Measurements from ENCODE around the gene MAD1L1.

Gene MAD1L1

DNA sequence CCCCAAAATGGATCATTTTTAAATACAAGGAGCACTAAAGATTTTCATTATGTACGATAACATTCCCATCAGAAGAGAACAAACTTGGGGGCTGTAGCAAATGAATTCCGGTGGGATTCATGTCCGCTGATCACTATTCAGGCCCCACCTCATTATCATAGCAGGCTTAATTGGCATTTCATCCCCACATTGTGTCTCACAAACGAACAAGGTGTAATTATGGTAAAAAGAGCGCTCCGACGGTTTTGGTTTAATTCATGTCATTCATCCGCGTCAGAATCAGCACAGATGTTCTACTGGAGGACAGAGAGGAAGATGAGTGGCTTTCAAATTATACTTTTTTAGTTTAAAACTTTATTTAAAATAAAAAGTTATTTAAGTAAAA is 124.7 kb downstream of the MAD1L1 start:
- DNase-seq (ENCODE audit: extremely low read depth in 1 of 2, low read depth in 1 of 2): no peak

DNA sequence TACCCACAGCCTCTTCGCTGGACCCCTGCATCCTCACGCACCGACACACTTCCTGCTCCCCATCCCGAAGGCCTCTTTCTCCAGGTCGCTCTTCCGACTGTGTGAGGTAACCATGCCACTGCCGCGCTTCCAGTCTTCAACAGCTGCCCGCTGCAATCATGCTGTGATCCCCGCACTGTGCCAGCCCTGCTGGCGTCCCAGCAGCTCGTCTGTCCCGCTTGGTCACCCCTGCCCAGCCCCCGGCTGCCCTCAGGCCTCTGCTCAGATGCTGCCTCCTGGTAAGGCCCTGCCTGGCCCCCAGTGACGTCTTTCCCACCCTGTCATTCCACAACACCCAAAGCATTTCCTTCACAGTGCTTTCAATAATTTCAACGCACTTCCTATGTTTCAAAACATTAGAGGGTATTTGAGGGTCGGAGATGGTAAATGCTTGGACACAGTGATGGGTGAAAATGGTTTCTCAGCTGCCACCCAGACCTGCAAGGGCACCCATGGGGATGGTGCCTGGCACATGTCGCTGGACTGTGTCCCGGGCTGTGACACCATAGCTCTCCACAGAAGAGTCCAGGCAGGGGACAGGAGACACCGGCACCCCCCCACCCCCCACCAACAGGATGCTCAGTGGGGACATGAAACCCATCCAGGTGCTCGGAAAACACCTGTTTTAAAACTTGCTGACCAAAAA is 125.2 kb downstream of the MAD1L1 start:
- DNase-seq (ENCODE audit: extremely low read depth in 1 of 2, low read depth in 1 of 2): no peak

- DNase-seq (ENCODE audit: extremely low read depth in 1 of 2, low read depth in 1 of 2): no peak
Observed at GRCh38 chr7:2106924-2107323, 125.8 kb downstream of the MAD1L1 start.

GRCh38 chr7:2106440-2106839 is 126.3 kb downstream of the MAD1L1 start:
- no peak for DNase-seq (ENCODE audit: extremely low read depth in 1 of 2, low read depth in 1 of 2)

- DNase-seq (ENCODE audit: extremely low read depth in 1 of 2, low read depth in 1 of 2): no peak
Observed at GRCh38 chr7:2105917-2106316, 126.8 kb downstream of the MAD1L1 start.

GRCh38 chr7:2105280-2105679 is 127.5 kb downstream of the MAD1L1 start:
- no peak for DNase-seq (ENCODE audit: extremely low read depth in 1 of 2, low read depth in 1 of 2)

GRCh38 chr7:2104716-2105115 is 128.0 kb downstream of the MAD1L1 start:
- no peak for DNase-seq (ENCODE audit: extremely low read depth in 1 of 2, low read depth in 1 of 2)

GRCh38 chr7:2104107-2104710 is 128.5 kb downstream of the MAD1L1 start:
- peak; percentile 53 to 81 for DNase-seq (ENCODE audit: extremely low read depth in 1 of 2, low read depth in 1 of 2)

DNA sequence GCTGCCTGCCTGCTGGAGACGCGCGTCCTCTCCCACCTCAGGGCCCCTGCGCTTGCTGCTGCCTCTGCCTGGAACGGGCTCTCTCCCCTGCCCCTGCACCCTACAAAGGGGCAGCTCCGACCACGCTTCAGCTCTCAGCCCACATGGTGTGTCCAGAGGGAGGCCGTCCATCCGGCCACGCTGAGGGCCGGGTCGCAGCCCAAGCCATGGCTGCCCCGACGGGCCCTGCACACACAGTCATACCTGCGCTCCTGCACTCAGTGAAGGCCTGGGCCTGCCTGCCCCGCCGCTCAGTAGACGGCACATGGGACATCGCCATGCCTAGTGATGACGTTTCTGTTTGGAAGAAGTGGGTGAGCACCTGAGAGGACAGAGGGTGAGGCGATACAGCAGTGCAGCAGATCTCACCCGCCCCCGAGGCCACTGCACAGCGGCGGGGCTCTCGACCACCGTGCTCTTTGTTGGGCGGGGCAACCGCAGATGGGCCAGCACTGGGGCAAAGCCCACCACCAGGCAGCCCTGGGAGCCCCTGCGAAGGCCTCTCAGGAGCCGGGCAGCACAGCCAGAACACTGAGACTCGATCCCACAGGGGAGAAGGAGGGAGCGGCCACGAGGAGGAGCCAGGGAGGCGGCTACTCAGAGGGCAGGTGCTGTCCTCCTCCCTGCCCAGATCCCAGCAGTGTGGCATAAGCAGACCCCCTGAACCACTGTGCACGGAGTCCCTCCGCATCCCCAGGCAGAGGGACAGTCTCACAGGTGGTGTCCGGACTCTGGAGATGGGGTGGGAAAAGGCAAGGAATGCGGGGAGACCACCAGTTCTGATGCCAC is 129.5 kb downstream of the MAD1L1 start:
- no peak for DNase-seq (ENCODE audit: extremely low read depth in 1 of 2, low read depth in 1 of 2)

GRCh38 chr7:2102375-2102723 is 130.4 kb downstream of the MAD1L1 start:
- no peak for DNase-seq (ENCODE audit: extremely low read depth in 1 of 2, low read depth in 1 of 2)

- no peak for DNase-seq (ENCODE audit: extremely low read depth in 1 of 2, low read depth in 1 of 2)
Observed at GRCh38 chr7:2101630-2102374, 130.9 kb downstream of the MAD1L1 start.

GRCh38 chr7:2100278-2101208 is 132.2 kb downstream of the MAD1L1 start:
- no peak for DNase-seq (ENCODE audit: extremely low read depth in 1 of 2, low read depth in 1 of 2)

DNA sequence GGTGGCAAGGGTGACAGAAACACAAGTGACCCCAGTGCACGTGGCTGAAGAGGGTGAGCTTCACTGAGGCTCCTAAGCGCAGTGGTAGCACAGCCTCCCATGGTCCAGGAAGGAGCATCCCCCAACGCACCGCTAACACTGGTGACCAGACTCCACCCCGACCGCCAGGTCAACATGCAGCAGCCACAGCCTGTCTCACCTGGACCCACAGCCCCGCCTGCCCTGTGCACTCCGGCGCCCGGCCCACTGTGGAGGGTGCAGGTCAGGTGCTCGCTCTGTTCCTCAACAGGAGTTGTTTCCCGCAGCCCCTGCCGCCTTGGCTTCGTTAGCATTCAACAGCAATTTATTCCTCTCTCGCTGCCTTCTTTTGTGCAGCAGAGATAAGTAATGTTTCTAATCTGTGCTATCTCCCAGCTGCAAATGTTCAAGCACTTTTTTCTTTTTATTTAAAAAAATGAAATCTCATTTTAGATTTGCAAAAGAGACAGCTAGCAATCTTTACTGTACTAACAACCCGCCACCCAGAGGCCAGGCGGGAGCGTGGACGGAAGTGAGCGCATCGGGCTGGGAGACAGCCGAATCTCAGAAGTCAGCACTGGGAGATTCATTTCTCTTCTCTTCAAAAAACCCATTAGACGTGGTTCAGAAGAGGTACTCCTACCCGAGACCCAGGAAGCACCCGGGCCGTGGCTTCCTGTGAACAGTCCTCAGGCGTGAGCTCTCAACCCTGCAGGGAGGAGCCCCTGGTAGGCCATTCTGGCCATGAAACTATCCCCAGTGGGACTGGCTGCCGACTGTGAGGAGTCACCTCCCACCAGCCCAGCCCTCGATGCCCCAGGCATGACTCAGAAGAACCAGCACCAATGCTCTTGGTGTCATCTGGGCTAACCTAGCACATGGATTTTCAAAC is 133.4 kb downstream of the MAD1L1 start:
- DNase-seq (ENCODE audit: extremely low read depth in 1 of 2, low read depth in 1 of 2): no peak

DNA sequence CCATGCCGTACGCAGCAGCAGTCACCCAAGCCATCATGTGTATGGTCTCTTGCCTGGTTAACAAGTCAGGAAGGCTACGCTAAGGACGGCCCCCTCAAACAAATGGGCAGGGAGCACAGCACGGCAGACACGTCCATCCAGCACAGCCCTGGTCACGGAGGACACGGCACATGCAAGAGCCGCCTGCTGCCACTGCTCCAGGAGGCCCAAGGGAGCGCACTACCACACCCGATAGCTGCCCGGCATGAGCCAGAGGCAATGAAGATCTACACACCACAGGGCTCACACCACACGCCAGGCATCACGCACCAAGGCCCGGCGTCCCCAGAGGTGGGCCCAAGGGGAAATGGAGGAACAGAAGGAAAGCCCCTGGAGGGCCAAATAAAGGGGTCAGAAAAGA is 134.2 kb downstream of the MAD1L1 start:
- DNase-seq (ENCODE audit: extremely low read depth in 1 of 2, low read depth in 1 of 2): no peak

GRCh38 chr7:2098056-2098455 is 134.7 kb downstream of the MAD1L1 start:
- no peak for DNase-seq (ENCODE audit: extremely low read depth in 1 of 2, low read depth in 1 of 2)

DNA sequence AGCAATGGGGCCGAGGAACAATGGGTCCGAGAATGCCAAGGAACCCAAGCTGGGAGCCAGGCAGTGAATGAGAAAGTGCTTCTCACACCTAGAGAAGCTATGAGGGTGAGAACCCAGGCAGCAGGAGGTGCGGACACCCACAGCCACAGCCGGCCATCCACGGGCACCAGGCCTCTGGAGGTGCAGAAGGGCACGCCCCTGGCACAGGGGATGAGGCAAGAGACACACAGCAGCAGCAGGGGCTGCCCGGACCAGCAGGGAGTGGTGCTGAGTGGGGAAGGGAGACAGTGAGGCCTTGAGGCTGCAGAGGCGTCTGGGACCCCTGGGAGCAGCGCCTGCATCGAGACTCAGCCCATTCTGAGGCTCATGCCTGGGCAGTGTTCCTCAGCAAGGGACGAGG is 135.3 kb downstream of the MAD1L1 start:
- DNase-seq (ENCODE audit: extremely low read depth in 1 of 2, low read depth in 1 of 2): no peak

- no peak for DNase-seq (ENCODE audit: extremely low read depth in 1 of 2, low read depth in 1 of 2)
Observed at GRCh38 chr7:2096692-2097387, 135.9 kb downstream of the MAD1L1 start.

- no peak for DNase-seq (ENCODE audit: extremely low read depth in 1 of 2, low read depth in 1 of 2)
Observed at GRCh38 chr7:2095436-2095835, 137.3 kb downstream of the MAD1L1 start.

All from stimulated activated CD8-positive, alpha-beta memory T cell treated with anti-CD3 and anti-CD28 coated beads, Interleukin-7, amount 100 ng/mL, for 48 hours (primary cell).